Fibroblast of skin of abdomen (primary cell): Measurements from ENCODE around the gene GAS2L2.
A peak's percentile ranks its signal among the peaks of the same experiment; 100 is the strongest.
"Not testable (repeated sequence)": the region's sequence is repeated elsewhere in the genome, so short reads cannot be mapped to it uniquely, and the experiment has no call there.

Experiments used
- DNase-seq: peaks from one replicate; pipeline ENCODE4 v3.0.0-alpha.2; 2013

Gene GAS2L2

GRCh38 chr17:35773129-35773528 lies 20.1 kb upstream of the GAS2L2 start:
- no peak for DNase-seq

- DNase-seq = no peak
Observed at GRCh38 chr17:35769895-35770486, 17.0 kb upstream of the GAS2L2 start.

- DNase-seq = no peak
Observed at GRCh38 chr17:35768797-35769196, 15.8 kb upstream of the GAS2L2 start.

- peak; percentile 35 for DNase-seq
Observed at GRCh38 chr17:35766903-35767510, 14.0 kb upstream of the GAS2L2 start.

- DNase-seq = no peak
Observed at GRCh38 chr17:35766489-35766877, 13.4 kb upstream of the GAS2L2 start.

GRCh38 chr17:35765756-35766488 lies 12.9 kb upstream of the GAS2L2 start:
- no peak for DNase-seq

GRCh38 chr17:35765086-35765710 lies 12.2 kb upstream of the GAS2L2 start:
- DNase-seq = peak; percentile 45

GRCh38 chr17:35764123-35764991 lies 11.3 kb upstream of the GAS2L2 start:
- DNase-seq = peak; percentile 67

- DNase-seq = no peak
Observed at GRCh38 chr17:35763767-35764122, 10.7 kb upstream of the GAS2L2 start.

- no peak for DNase-seq
Observed at GRCh38 chr17:35761601-35762000, 8.6 kb upstream of the GAS2L2 start.

GRCh38 chr17:35760587-35760986 lies 7.5 kb upstream of the GAS2L2 start, which contains the start of gene C17orf50:
C17orf50 (plus strand) TSS chr17:35760887; CDS start chr17:35760942, 55 bp downstream.
- DNase-seq = no peak

GRCh38 chr17:35757243-35757642 lies 4.2 kb upstream of the GAS2L2 start:
- no peak for DNase-seq

- DNase-seq = no peak
Observed at GRCh38 chr17:35752471-35752870, 568 bp downstream of the GAS2L2 start.

- DNase-seq = not testable (repeated sequence)
Observed at GRCh38 chr17:35751541-35751940, 1.5 kb downstream of the GAS2L2 start.

GRCh38 chr17:35750526-35751395 lies 2.3 kb downstream of the GAS2L2 start:
- DNase-seq = no peak

GRCh38 chr17:35749560-35750412 lies 3.3 kb downstream of the GAS2L2 start:
- peak; percentile 27 for DNase-seq

- DNase-seq = no peak
Observed at GRCh38 chr17:35748979-35749378, 4.1 kb downstream of the GAS2L2 start.

- DNase-seq = no peak
Observed at GRCh38 chr17:35748341-35748841, 4.6 kb downstream of the GAS2L2 start.

- DNase-seq = peak; percentile 68
Observed at GRCh38 chr17:35747540-35748017, 5.5 kb downstream of the GAS2L2 start.

GRCh38 chr17:35745749-35746320 lies 7.2 kb downstream of the GAS2L2 start:
- DNase-seq = no peak
